Nephron (organoid): ENCODE data around the gene STOX1.

Experiments used
- H3K27ac Mint-ChIP-seq, 3 experiments: 2 replicates each; pipeline ENCODE4 v1.8.0; 2020; ENCODE audit warnings: mixed read lengths in 3 of 3, mild to moderate bottlenecking in 2 of 3, moderate library complexity in 1 of 3
- H3K27me3 Mint-ChIP-seq: 2 replicates; pipeline ENCODE4 v1.8.0; 2021; ENCODE audit warnings: low read depth, mild to moderate bottlenecking, moderate library complexity, mixed read lengths
- H3K36me3 Mint-ChIP-seq: 2 replicates; pipeline ENCODE4 v1.8.0; 2020; ENCODE audit warnings: low read depth, mixed read lengths
- H3K4me1 Mint-ChIP-seq: 2 replicates; pipeline ENCODE4 v1.8.0; 2020; ENCODE audit warnings: mixed read lengths
- H3K4me3 Mint-ChIP-seq, 3 experiments: 2 replicates each; pipeline ENCODE4 v1.8.0; 2020; ENCODE audit warnings: mild to moderate bottlenecking in 3 of 3, mixed read lengths in 3 of 3, moderate library complexity in 2 of 3
- H3K9me3 Mint-ChIP-seq: 2 replicates; pipeline ENCODE4 v1.8.0; 2020; ENCODE audit warnings: mixed read lengths
- CTCF ChIP-seq, 3 experiments: fragments of 200-600 bp; sonication (generic); IDR thresholded peaks; one replicate each; pipeline ENCODE4 v1.5.0; 2021; ENCODE audit warnings: antibody characterized with exemption in 3 of 3; ENCODE audit not compliant: unreplicated experiment in 3 of 3

Gene STOX1

GRCh38 chr10:68869623-68870022 lies 42.3 kb downstream of the STOX1 start:
- Mint-ChIP-seq H3K27me3 (no peaks in the 10 kb centered on the region), H3K9me3 (peaks cover 17% of the 10 kb centered on the region), H3K27ac (peak overlapping the region in 2 of 3 experiments; percentile 4 to 21), H3K4me3 (no peak overlapping the region), H3K36me3 (peaks cover 5% of the 10 kb centered on the region), H3K4me1 (peaks cover 35% of the 10 kb centered on the region)
- TF ChIP-seq CTCF (IDR thresholded peaks at IDR 0.05; ENCODE audit: unreplicated experiment in 3 of 3) = no peak

- no peak for TF ChIP-seq CTCF (IDR thresholded peaks at IDR 0.05; ENCODE audit: unreplicated experiment in 3 of 3)
These were observed 42.7 kb downstream of the STOX1 start for GRCh38 chr10:68870061-68870460.

GRCh38 chr10:68870545-68871104 lies 43.3 kb downstream of the STOX1 start:
- H3K9me3 Mint-ChIP-seq = peaks cover 14% of the 10 kb centered on the region
- H3K27ac Mint-ChIP-seq = peak overlapping the region; percentile 86 to 95 (median 93)
- H3K27me3 Mint-ChIP-seq = no peaks in the 10 kb centered on the region
- peaks cover 5% of the 10 kb centered on the region for H3K36me3 Mint-ChIP-seq
- H3K4me1 Mint-ChIP-seq = peaks cover 38% of the 10 kb centered on the region
- peak overlapping the region in 1 of 3 experiments; percentile 24 for H3K4me3 Mint-ChIP-seq
- no peak for TF ChIP-seq CTCF (IDR thresholded peaks at IDR 0.05; ENCODE audit: unreplicated experiment in 3 of 3)

More at GRCh38 chr10:68870061-68870460, 42.7 kb downstream of the STOX1 start:
- peaks cover 14% of the 10 kb centered on the region for H3K9me3 Mint-ChIP-seq
- no peak overlapping the region for H3K4me3 Mint-ChIP-seq
- H3K4me1 Mint-ChIP-seq = peaks cover 38% of the 10 kb centered on the region
- H3K36me3 Mint-ChIP-seq = peaks cover 5% of the 10 kb centered on the region
- no peaks in the 10 kb centered on the region for H3K27me3 Mint-ChIP-seq
- peak overlapping the region in 2 of 3 experiments; percentile 86 to 93 for H3K27ac Mint-ChIP-seq

GRCh38 chr10:68871105-68871711 lies 43.9 kb downstream of the STOX1 start:
- no peaks in the 10 kb centered on the region for H3K27me3 Mint-ChIP-seq
- H3K36me3 Mint-ChIP-seq = peaks cover 5% of the 10 kb centered on the region
- H3K9me3 Mint-ChIP-seq = peaks cover 12% of the 10 kb centered on the region
- H3K4me1 Mint-ChIP-seq = peaks cover 38% of the 10 kb centered on the region
- H3K27ac Mint-ChIP-seq = peak overlapping the region; percentile 86 to 95 (median 93)
- peak overlapping the region in 1 of 3 experiments; percentile 21 for H3K4me3 Mint-ChIP-seq
- no peak for TF ChIP-seq CTCF (IDR thresholded peaks at IDR 0.05; ENCODE audit: unreplicated experiment in 3 of 3)

GRCh38 chr10:68871731-68872342 lies 44.5 kb downstream of the STOX1 start:
- Mint-ChIP-seq H3K4me3 (peak overlapping the region in 2 of 3 experiments; percentile 26 to 50), H3K9me3 (peaks cover 8% of the 10 kb centered on the region)

More at GRCh38 chr10:68871731-68872342, 44.5 kb downstream of the STOX1 start:
- Mint-ChIP-seq H3K27ac (peak overlapping the region; percentile 86 to 95 (median 93)), H3K36me3 (peaks cover 5% of the 10 kb centered on the region), H3K4me1 (peaks cover 42% of the 10 kb centered on the region), H3K27me3 (no peaks in the 10 kb centered on the region)
- no peak for TF ChIP-seq CTCF (IDR thresholded peaks at IDR 0.05; ENCODE audit: unreplicated experiment in 3 of 3)
